Coronary artery (tissue), 2 donors: ENCODE measurements around the gene ATOSB.

ENCODE experiments used
- DNase-seq: peaks from one replicate; pipeline ENCODE4 v3.0.0-alpha.2; 2017; ENCODE audit warnings: low spot score
- H3K27ac ChIP-seq, 2 donors: fragments of 200-600 bp; sonication (generic); one replicate each; pipeline ENCODE4 v1.5.1; 2016 to 2019
- H3K4me3 ChIP-seq: fragments of 200-600 bp; sonication (generic); 2 replicates; pipeline ENCODE4 v1.5.1; 2016; ENCODE audit warnings: mild to moderate bottlenecking, moderate library complexity
- CTCF ChIP-seq: fragments of 200-600 bp; sonication (generic); IDR thresholded peaks from one replicate; pipeline ENCODE4 v1.5.1; 2019; ENCODE audit warnings: antibody characterized with exemption

Gene ATOSB

GRCh38 chr9:35060548-35061207, 55.0 kb downstream of the ATOSB start:
- Histone ChIP-seq H3K27ac (no peak overlapping the region), H3K4me3 (no peak overlapping the region)
- no peak for DNase-seq
- TF ChIP-seq CTCF = no peak

- Histone ChIP-seq H3K27ac (no peak overlapping the region), H3K4me3 (no peak overlapping the region)
- DNase-seq = no peak
- no peak for TF ChIP-seq CTCF
These were observed 56.2 kb downstream of the ATOSB start for GRCh38 chr9:35059438-35059837.

- Histone ChIP-seq H3K27ac (no peak overlapping the region), H3K4me3 (no peak overlapping the region)
- TF ChIP-seq CTCF = no peak
- no peak for DNase-seq
These were observed 58.4 kb downstream of the ATOSB start for GRCh38 chr9:35057271-35057620.

- Histone ChIP-seq H3K4me3 (no peak overlapping the region), H3K27ac (no peak overlapping the region)
- DNase-seq = no peak
- TF ChIP-seq CTCF = no peak
These were observed 58.9 kb downstream of the ATOSB start for GRCh38 chr9:35056571-35057270.

GRCh38 chr9:35054871-35055644, 60.6 kb downstream of the ATOSB start:
- H3K27ac ChIP-seq = no peak overlapping the region
- DNase-seq = no peak
- TF ChIP-seq CTCF = no peak

GRCh38 chr9:35054185-35054835, 61.4 kb downstream of the ATOSB start:
- TF ChIP-seq CTCF = no peak
- DNase-seq = no peak
- no peak overlapping the region for H3K27ac ChIP-seq
- no peak overlapping the region for H3K4me3 ChIP-seq

More at GRCh38 chr9:35054871-35055644, 60.6 kb downstream of the ATOSB start:
- no peak overlapping the region for H3K4me3 ChIP-seq
